GM18505 (cell line): ENCODE results near the gene STUM.
"Not testable (repeated sequence)": the region's sequence is repeated elsewhere in the genome, so short reads cannot be mapped to it uniquely, and the experiment has no call there.

Source experiments
- ATAC-seq: cut with Tn5 transposase; IDR thresholded peaks from one replicate; pipeline ENCODE4 v1.9.1; 2021; ENCODE audit not compliant: unreplicated experiment
- POLR2A ChIP-seq: IDR thresholded peaks from 4 replicates; pipeline ENCODE4 v1.6.1; 2011; ENCODE audit warnings: borderline replicate concordance; ENCODE audit not compliant: insufficient read depth, insufficient read length; ENCODE audit errors: extremely low read depth

STUM gene

DNA sequence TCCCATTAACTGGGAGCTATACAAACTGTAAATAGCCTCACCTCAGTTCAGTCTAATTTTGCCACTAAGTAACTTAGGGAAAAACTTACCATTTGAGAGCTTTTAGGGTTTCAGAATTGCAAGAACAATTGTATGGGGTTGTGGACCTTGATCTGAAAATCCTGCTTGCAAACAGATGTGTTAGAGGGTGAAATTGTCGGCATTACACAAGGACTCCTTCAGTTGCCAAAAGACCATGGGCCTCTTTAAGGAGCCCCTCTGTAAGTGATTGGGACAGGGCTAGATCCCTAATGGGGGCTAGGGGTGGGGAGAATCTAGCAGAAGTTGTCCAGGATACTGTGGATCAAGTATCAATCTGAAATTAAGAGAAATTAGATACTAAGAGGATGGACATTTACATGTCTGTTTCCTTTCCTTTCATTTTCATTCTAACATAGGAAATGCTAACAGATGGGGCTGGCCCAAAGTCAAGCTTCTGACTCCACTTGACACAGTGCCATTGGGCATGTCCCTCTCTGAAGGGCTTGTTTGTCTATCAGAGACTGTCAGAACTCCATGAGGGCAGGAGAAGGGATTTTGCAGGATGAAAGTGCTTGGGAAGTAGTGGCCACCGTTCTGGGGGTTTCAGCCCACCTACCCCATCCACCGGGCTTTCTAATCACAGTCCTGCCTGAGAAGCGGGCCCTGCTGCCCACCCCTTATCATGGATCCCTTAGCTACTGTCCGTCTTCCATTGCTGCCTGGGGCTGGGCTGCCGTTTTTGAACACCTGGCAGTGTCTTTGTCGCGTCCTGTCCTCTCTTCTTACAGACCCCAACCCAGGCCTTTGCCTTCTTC, 54.7 kb downstream of the STUM start:
- no peak for ATAC-seq
- TF ChIP-seq POLR2A, result no peak

DNA sequence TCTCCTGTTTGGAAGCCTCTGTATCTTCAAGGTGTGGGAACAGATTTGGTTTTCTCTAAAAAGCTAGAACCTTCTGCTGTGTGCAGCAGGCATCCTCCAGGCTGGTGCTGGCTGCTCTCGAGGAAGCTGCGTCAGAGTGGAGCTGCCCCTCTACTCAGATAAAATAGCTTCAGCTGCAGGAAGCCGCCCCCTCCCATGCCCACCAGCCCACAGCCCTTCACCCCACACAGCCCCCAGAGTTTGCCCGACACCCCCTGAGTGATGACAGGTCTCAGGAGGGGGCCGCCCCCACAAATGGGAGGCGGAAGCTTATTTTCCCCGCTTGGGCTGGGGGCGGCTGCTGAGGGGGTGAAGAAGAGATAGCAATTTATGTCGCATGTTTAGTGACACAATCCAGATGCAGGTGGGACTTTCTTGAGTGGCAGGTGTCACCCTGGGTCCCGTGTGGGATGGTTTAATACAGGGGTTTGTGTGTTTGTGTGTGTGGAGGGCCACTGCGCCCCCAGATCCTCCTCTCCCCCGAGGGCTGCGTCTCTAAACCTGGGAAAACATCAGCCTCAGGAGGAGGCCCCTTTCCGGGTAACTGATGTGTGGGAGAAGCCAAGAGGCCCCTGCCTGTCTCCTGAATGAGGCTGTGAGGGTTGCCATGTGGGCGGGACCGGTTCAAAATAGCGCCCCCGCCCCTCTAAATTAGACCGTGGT, 55.4 kb downstream of the STUM start:
- TF ChIP-seq POLR2A, result no peak
- ATAC-seq, result no peak

DNA sequence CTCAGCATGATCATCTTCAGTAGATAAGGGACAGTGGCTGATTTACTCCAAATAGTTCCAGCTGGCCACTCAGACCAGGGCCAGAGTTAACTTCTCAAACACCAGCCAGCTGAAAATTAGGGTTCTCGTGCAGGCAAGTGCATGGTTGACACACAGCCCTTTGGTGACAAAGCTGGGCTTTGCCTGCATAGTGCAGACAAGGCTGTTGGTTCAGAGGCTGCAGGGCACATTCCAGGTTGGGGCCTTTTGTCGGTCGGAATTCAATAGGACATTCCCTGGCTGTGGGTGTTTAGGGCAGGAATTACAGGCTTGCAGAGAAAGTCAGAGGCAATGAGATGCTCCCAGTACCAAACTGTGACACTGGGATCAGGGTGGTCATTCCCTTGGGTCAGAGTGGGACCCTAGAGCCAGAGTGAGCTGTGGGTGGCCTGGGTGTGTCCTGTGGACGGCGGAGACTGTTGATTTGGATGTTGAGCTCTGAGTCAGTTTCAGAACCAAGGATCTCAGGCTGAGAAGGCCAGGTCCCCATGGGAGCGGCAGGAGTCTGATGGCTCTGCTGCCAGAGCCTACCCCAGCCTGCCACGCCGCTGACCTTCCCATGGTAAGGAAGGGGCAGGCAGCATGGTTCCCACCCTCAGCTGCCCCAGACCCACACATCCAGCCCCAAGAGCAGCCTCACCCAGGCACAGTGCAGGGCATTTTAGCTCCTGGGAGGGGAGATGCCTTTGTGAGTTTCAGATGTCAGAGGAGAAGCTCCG, 56.2 kb downstream of the STUM start:
- no peak for ATAC-seq
- TF ChIP-seq POLR2A, result no peak

DNA sequence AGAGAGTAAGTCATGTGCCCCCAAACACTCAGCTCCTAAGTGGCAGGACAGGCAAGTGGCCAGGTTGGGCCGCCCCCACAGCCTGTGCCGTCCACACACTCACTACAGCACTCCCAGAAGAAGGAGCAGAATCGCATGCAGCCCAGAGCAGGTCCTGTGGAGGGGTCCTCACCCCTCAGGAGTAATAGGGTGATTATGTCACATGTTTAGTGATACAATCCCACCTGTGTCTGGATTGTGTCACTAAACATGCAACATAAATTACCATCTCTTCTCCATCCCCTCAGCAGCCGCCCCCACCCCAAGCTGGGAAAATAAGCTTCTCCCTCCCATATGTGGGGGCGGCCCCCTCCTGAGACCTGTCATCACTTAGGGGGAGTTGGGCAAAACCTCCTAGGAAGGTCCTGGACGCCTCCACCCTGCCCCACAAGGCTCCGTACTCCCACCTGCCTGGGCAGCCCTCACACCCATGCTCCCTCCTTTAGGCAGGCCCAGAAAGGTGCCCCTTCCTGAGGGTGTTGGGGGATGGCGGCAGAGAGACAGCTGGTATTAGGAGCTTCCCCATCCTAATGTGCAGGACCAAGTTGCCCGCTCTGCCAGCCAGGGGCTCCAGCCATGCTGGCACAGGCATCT, 56.9 kb downstream of the STUM start:
- TF ChIP-seq POLR2A, result no peak
- ATAC-seq, result no peak

DNA sequence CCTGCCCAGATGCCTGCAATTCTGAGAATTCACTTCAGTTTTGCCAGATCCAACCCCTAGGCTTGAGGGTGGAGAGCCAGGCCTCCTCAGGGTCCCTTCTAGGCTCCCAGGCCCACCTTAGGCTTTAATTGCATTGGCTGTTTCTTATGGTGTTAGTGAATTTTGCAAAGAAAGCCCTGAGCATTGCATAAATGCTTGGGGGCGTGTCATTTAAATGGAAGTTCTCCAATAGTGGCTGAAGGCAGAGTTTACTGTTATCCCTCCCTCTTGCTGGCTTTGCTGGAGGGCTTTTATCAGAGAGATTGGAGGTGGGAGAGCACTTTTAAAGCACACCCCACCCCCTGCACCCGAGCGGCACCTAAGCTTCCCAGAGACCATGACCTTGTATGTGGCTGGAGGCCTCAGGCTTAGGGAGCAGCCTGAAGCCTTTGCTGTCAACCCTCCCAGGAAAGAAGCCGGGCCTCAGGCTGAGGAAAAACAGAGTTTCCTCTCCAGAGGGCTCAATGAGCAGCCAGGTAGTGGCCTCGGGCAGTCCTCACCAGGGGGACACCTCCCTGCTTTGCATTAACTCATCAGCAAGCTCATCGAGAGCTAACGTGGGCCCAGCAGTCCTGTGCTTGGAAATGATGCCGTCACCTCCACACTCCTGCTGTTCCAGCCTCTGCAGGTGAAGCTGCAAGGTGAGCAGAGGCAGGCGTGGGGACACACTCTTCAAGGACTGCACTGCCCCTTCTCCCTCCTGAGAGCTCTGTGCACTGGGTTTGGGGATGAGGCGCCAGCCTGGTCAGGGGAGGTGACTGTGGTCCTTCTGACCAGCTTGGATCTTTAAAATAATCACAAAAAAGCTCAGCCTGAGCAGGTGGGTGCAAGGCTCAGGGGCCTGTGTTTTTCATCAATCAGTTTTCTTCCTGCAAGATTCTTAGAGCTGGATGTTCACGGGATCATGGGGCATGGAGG, 58.0 kb downstream of the STUM start:
- no peak for ATAC-seq

DNA sequence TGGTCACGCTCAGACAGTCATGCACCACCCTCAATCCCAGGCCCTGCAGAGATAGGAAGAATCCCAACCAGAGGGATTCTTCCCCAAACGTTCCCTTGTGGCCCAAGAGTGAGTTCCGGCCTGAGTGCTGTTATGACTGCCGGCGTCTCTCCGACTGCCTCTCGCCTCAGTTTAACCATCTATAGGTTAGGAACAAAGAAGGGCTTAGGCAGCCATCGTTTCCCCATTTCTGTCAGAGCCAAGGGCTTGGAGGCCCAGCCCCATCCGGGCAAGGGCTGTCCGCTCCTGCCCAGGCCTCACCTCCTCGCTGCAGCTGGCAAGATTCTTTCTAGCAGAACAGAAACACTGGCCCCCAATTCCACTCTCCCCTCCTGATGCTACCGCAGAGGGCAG, 58.7 kb downstream of the STUM start:
- no peak for ATAC-seq
- no peak for TF ChIP-seq POLR2A

More for the DNA sequence above, 58.0 kb downstream of the STUM start:
- TF ChIP-seq POLR2A, result no peak

DNA sequence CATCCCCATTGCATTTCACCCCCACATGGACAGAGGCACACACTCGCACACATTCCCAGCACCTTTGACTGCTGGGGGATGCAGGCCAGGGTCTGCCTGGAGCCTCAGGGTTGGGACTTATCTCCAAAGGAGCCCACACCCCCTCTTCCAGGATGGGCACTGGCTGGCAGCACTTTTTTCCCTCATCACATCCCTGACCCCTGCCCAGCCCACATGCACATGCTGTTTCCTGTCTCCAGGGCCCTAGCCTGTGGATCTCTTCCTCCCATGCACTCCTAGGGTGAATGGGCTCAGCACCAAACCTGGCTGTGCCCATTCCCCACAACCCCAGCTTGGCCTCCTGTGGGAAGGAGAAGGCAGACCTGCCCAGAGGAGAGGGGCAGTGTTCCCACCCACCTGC, 59.3 kb downstream of the STUM start:
- no peak for TF ChIP-seq POLR2A
- ATAC-seq, result no peak

DNA sequence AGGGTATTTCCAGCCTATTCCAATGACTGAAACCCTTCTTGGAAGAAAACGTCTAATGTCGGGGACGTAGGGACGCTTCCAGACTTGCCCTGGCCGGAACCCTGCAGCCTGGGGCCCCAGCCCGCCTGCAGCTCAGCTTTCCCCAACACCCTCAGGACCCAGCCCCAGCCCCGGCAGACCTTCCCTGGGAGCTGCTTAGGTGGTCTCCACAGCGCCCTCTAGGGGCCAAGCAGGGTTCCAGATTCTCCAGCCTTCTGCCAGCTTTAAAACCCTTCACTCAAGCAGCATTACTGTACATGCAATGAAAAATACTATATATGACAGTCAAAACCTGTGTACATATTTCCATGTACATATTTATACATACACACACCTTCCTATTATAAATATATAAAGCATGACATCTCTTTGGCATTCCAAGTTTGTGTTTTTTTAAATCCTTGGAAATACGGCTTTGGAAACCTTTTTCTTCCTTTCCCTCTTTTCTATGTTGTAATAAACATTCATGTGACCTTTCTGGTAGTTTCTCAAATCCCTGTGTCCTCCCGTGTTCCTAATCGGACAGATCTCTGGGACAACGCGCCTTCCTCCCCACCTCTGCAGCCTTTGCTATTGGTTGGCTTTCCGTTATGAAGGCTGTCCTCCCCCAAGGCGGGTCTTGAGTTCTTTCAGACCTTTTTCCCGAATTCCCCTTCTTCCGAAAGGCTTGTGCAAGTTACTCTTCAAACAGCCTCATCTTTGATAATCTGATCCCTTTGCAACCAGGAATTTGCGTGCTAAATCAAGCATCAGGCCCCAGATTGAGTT, 60.3 kb downstream of the STUM start:
- ATAC-seq, result no peak
- no peak for TF ChIP-seq POLR2A

DNA sequence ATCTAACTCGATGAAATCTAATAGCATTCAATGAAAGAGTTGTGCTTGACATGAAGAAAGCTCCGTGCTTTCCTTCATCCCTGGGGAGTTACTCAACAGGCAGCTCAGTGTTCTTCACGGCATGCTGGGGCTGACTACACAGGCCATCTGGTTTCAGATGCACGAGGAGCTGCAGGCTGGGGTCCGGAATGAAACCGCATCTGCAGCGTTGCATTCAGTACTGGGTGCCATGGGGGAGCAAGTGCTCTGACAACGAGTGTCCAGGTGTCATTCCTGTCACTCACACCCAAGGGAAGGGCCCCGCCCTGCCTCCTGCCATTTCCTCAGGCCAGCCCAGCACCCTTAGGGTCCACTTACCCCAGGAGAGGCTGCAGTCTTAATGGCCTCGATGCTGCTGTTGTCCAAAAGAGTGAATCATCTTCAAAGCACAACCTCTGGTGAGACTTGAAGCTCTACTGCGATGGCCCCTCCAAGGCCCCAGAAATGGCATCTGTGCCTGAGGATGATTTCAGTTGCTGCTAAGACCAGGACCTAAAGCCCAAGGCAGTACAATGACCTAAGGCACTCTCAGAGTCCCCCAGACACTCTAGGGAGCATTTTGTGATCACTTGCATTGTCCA, 61.4 kb downstream of the STUM start:
- TF ChIP-seq POLR2A, result no peak
- ATAC-seq, result no peak

DNA sequence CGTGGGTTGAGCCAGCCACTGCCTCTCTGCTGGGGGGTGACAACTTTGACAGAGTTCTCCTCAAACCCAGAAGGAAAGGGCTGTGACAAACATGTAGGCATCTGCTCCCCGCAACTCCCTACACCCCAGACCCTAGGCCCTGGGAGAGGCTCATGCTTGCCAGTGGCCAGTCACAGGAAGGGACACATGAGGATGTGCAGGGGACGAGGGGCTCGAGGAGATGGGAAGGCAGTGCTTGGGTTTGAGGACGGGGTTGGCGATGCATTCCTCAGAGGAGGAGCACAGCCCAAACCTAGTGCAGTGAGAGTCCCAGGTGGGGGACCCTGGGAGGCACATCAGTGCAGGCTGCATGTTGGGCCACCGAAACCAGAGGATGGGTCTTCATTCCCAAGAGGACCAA, 62.1 kb downstream of the STUM start:
- no peak for ATAC-seq
- no peak for TF ChIP-seq POLR2A

DNA sequence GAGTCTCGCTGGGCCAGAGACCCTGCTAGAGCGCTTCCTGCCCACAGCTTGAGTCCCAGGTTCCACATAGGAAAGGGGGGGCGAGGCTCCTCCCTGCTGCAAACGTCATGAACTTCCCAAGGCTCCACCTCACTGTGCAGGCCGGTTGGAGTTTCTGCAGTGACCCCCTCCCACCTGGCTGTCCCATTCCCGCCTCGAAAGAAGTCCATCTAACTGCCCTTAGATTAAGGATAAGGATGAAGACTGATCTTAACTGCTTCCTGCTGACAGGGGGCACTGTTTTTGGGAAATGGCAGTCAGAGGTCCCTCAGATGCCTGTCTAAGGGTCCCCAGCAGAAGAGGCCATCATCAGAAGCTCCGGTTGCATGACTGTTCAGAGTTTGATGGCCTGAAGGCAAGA, 62.7 kb downstream of the STUM start:
- ATAC-seq, result no peak
- no peak for TF ChIP-seq POLR2A

DNA sequence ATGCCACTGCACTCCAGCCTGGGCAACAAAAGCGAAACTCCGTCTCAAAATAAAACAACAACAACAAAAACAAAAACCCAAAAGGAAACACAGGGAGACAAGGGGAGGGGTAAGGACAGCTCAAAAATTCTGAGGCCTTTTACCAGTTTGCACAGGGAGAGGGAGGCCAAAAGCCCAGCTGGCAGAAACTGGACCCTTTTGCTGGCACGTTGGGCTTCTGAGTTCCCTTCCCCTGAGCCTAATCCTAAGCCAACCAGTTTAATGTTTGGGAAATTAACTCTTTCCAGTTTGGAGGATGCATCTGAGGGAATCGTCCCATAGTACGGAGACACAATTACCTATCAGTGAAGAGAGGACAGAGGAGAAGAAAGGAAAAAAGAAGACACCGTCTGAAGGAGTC, 63.4 kb downstream of the STUM start:
- ATAC-seq, result not testable (repeated sequence)
